ENCODE data around the gene POGLUT2. TPM values are rescaled to one million over a fixed set of nuclear protein-coding genes. Genes with fewer than 3 reads are reported as not detected.

POGLUT2 gene
- total and polyA plus RNA-seq, 8 donors = 7.5 to 37.8 (median 31.3) TPM

DNA sequence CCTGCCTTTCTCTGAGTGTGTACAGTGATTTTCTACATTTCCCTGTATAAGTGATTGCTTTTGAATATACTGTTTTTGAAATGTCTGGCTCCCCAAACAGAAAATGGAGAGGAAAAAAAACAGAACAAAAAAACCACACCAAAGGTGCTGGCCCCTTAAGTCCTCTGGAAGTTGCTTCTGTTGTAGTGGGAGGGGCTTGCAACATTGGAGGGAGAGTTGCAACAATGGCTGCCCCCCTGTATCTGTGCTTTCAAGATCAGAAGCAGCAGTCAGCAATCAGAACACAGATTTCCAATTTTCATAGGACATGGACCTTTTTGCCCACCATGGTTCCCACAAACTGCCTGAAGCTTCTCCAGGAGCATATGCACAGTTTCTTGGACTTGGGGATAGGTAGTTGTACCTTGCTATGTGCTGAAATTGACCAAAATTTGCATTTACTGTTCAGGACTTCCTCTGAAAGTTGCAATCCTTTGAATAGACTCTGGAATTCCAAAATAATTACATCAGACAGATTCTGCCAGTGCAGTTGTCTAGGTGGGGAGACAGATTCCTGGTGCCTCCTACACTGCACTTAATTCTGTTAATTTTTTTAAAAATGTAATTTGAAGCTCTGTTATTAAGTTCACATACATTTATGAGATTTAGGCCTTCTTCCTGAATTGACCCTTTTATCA lies 14.0 kb upstream of the POGLUT2 start:
- DNase-seq = no peak
- H3K4me1 ChIP-seq = no peaks in the 10 kb centered on the region
- H3K9me3 ChIP-seq = peaks cover 0 to 15% of the 10 kb centered on the region in 2 donors
- no peak for ATAC-seq
- H3K27ac ChIP-seq = no peak overlapping the region
- H3K27me3 ChIP-seq = no peaks in the 10 kb centered on the region
- intact Hi-C loops (cut with DNase I) = no loop called here
- H3K4me3 ChIP-seq = no peak overlapping the region
- TF ChIP-seq, protein P1, sequence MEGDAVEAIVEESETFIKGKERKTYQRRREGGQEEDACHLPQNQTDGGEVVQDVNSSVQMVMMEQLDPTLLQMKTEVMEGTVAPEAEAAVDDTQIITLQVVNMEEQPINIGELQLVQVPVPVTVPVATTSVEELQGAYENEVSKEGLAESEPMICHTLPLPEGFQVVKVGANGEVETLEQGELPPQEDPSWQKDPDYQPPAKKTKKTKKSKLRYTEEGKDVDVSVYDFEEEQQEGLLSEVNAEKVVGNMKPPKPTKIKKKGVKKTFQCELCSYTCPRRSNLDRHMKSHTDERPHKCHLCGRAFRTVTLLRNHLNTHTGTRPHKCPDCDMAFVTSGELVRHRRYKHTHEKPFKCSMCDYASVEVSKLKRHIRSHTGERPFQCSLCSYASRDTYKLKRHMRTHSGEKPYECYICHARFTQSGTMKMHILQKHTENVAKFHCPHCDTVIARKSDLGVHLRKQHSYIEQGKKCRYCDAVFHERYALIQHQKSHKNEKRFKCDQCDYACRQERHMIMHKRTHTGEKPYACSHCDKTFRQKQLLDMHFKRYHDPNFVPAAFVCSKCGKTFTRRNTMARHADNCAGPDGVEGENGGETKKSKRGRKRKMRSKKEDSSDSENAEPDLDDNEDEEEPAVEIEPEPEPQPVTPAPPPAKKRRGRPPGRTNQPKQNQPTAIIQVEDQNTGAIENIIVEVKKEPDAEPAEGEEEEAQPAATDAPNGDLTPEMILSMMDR (IDR thresholded peaks at IDR 0.05) = no peak
- H3K36me3 ChIP-seq = peaks cover 0 to 14% of the 10 kb centered on the region in 2 donors

DNA sequence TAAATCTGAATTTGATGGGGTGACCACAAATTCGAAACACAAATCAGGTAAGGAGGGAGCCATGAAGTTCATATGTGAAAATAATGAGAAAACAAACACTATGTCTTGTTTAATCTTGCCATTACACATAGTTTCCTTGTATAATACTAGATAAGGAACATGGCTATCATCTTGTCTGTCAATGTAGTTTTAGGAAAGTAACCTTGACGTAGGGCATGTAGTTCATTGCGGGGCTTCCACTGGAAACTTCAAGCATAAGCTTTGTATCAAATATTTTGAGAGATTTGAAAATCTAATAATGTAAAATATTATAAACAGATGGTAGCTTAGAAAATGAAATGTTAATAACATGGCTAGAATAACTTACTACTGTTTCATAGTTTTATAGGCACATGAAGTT lies 8.9 kb upstream of the POGLUT2 start:
- H3K27ac ChIP-seq = no peak overlapping the region
- H3K36me3 ChIP-seq = peaks cover 0 to 14% of the 10 kb centered on the region in 2 donors
- no peak for DNase-seq
- ATAC-seq = no peak
- intact Hi-C loops (cut with DNase I) = no loop called here
- H3K27me3 ChIP-seq = no peaks in the 10 kb centered on the region
- H3K4me3 ChIP-seq = no peak overlapping the region
- TF ChIP-seq, protein P1 (IDR thresholded peaks at IDR 0.05) = no peak
- H3K9me3 ChIP-seq = peaks cover 0 to 15% of the 10 kb centered on the region in 2 donors
- H3K4me1 ChIP-seq = peaks cover 0 to 12% of the 10 kb centered on the region in 2 donors

DNA sequence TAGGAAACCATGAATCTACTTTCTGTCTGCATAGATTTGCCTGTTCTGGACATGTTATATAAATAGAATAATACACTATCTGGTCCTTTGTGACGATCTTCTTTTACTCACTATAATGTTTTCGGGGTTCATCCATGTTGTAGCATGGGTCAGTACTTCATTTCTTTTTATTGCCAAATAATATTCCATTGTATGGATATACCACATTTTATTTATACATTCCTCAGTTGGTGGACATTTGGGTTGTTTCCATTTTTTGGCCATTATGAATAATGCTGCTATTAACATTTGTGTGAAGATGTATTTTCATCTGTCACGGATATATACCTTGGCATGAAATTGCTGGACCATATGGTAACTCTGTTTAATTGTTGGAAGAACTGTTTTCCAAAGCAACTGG lies 6.9 kb upstream of the POGLUT2 start:
- no peak for ATAC-seq

DNA sequence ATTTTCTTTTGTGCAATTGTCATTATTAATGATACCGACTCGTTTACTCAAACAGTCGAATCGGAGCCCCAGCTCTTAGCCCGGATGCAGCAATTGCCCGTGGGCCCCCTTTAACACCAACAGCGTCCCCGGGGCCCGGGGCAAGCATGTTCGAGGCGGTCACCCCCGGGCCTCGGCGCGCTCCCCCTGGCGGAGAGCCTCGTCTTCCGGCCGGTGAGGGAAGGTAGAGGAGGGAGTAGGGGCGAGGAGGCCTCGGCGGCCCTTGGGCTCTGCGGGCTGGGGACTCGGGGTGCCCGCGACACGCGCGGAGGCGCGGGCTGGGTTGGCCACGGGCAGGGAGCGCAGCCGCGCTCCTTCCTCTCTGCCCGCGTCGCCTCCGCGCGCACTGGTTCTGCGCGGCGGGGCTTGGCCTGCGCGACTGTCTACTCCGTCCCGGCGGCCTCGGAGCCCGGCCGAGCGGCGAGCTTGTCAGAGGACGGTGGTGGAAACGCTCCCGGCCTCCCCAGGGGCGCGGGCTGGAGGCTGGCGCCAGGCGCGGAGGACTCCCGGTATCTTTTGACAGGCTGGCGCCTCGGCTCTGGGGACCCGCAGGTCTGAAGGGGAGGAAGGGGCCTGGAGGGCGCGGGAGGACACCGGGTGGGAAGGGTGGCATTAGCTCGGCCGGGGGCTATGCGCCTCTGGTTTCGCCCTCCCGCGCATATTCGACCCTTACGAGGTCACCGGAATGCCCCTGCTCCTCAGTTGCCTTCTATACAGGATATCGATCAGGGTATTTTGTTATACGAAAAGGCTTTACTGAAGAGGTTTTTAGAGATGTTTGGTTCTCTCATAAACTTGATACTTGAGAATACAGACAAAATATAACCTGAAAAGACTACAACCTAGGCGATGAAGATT lies 1.6 kb upstream of the POGLUT2 start:
- peaks cover 0 to 21% of the 10 kb centered on the region in 2 donors for H3K27me3 ChIP-seq
- DNase-seq (peak; percentile 81 to 94 (median 84)), ATAC-seq (peak; percentile 91)
- H3K4me1 ChIP-seq = peaks cover 0 to 59% of the 10 kb centered on the region in 2 donors
- intact Hi-C loops (cut with DNase I) = no loop called here
- no peaks in the 10 kb centered on the region for H3K36me3 ChIP-seq
- peak overlapping the region; percentile 74 to 90 for H3K4me3 ChIP-seq
- TF ChIP-seq, protein P1 (IDR thresholded peaks at IDR 0.05) = peak; percentile 75 to 80
- H3K9me3 ChIP-seq = no peaks in the 10 kb centered on the region
- H3K27ac ChIP-seq = peak overlapping the region; percentile 82 to 85

More for the DNA sequence above, 6.9 kb upstream of the POGLUT2 start:
- no peak for DNase-seq
- TF ChIP-seq, protein P1 (IDR thresholded peaks at IDR 0.05) = no peak
- Histone ChIP-seq H3K4me3 (no peak overlapping the region), H3K9me3 (peaks cover 0 to 5% of the 10 kb centered on the region in 2 donors), H3K27me3 (no peaks in the 10 kb centered on the region), H3K36me3 (peaks cover 0 to 4% of the 10 kb centered on the region in 2 donors), H3K4me1 (peaks cover 0 to 29% of the 10 kb centered on the region in 2 donors), H3K27ac (no peak overlapping the region)
- intact Hi-C loops (cut with DNase I) = no loop called here
